Gastrocnemius medialis (tissue), 4 donors: ENCODE data around the gene YBX2.

Experiments used
- POLR2A ChIP-seq, 2 donors: fragments of 450-650 bp; IDR thresholded peaks; one replicate each; pipeline ENCODE4 v1.6.1; 2017; ENCODE audit warnings: antibody characterized with exemption in 2 of 2, mild to moderate bottlenecking in 2 of 2, moderate library complexity in 2 of 2
- TF ChIP-seq, protein P1 (sequence below), 5 experiments: fragments of 450-650 bp in 3 of 5; fragments of 200-600 bp in 2 of 5; sonication (generic) in 2 of 5; IDR thresholded peaks in 4 of 5; conservative IDR thresholded peaks in 1 of 5; 1 replicate in 4 of 5; 2 replicates in 1 of 5; pipeline ENCODE4 v1.5.1; 2016 to 2019; ENCODE audit warnings: antibody characterized with exemption in 5 of 5, mild to moderate bottlenecking in 3 of 5, moderate library complexity in 3 of 5

DNA sequence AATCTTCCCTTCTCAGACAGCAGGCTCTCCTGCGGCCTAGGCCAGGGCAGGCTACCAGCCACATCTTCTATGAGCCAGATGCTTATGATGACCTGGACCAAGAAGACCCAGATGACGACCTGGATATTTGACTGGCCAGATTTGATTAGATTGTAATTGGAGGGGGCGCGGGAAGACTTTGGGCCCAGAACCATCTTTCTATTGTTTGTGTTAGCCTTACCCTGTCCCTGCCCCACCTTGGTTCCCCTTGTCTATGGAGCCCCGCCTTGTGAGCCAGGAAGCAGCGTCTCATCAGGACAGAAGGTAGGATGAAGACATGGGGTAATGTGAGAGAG, 34.9 kb downstream of the YBX2 start:
- TF ChIP-seq, protein P1, sequence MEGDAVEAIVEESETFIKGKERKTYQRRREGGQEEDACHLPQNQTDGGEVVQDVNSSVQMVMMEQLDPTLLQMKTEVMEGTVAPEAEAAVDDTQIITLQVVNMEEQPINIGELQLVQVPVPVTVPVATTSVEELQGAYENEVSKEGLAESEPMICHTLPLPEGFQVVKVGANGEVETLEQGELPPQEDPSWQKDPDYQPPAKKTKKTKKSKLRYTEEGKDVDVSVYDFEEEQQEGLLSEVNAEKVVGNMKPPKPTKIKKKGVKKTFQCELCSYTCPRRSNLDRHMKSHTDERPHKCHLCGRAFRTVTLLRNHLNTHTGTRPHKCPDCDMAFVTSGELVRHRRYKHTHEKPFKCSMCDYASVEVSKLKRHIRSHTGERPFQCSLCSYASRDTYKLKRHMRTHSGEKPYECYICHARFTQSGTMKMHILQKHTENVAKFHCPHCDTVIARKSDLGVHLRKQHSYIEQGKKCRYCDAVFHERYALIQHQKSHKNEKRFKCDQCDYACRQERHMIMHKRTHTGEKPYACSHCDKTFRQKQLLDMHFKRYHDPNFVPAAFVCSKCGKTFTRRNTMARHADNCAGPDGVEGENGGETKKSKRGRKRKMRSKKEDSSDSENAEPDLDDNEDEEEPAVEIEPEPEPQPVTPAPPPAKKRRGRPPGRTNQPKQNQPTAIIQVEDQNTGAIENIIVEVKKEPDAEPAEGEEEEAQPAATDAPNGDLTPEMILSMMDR (IDR thresholded peaks at IDR 0.05 in 4 of 5, conservative IDR thresholded peaks at IDR 0.05 in 1 of 5): no peak
- TF ChIP-seq POLR2A (IDR thresholded peaks at IDR 0.05): no peak
